GM19397 (cell line): ENCODE data around the gene TLL1.

Source experiments
- ATAC-seq: cut with Tn5 transposase; IDR thresholded peaks from one replicate; pipeline ENCODE4 v1.9.1; 2021; ENCODE audit warnings: mild to moderate bottlenecking, moderate library complexity; ENCODE audit not compliant: unreplicated experiment

TLL1 gene

GRCh38 chr4:166043801-166044200, 170.8 kb downstream of the TLL1 start:
- ATAC-seq: no peak

- no peak for ATAC-seq
Measured at GRCh38 chr4:166044871-166045270, 171.8 kb downstream of the TLL1 start.

- ATAC-seq: no peak
Measured at GRCh38 chr4:166045457-166045856, 172.4 kb downstream of the TLL1 start.

GRCh38 chr4:166049036-166049435, 176.0 kb downstream of the TLL1 start:
- no peak for ATAC-seq

GRCh38 chr4:166064721-166065120, 191.7 kb downstream of the TLL1 start:
- ATAC-seq: no peak

- ATAC-seq: no peak
Measured at GRCh38 chr4:166065324-166065723, 192.3 kb downstream of the TLL1 start.

- no peak for ATAC-seq
Measured at GRCh38 chr4:166066936-166067335, 193.9 kb downstream of the TLL1 start.

GRCh38 chr4:166067915-166068314, 194.9 kb downstream of the TLL1 start:
- ATAC-seq: no peak

- no peak for ATAC-seq
Measured at GRCh38 chr4:166073783-166074182, 200.7 kb downstream of the TLL1 start.

- no peak for ATAC-seq
Measured at GRCh38 chr4:166075599-166075998, 202.6 kb downstream of the TLL1 start.

GRCh38 chr4:166077782-166078181, 204.7 kb downstream of the TLL1 start:
- ATAC-seq: no peak

- ATAC-seq: no peak
Measured at GRCh38 chr4:166078383-166078782, 205.3 kb downstream of the TLL1 start.

GRCh38 chr4:166078955-166079354, 205.9 kb downstream of the TLL1 start:
- no peak for ATAC-seq

- ATAC-seq: no peak
Measured at GRCh38 chr4:166087569-166087968, 214.5 kb downstream of the TLL1 start.

- no peak for ATAC-seq
Measured at GRCh38 chr4:166088576-166088975, 215.5 kb downstream of the TLL1 start.

- no peak for ATAC-seq
Measured at GRCh38 chr4:166091146-166091545, 218.1 kb downstream of the TLL1 start.

GRCh38 chr4:166091912-166092510, 219.0 kb downstream of the TLL1 start:
- ATAC-seq: no peak

- ATAC-seq: no peak
Measured at GRCh38 chr4:166092797-166093290, 219.8 kb downstream of the TLL1 start.

GRCh38 chr4:166104623-166105022, 231.6 kb downstream of the TLL1 start:
- ATAC-seq: no peak

- ATAC-seq: no peak
Measured at GRCh38 chr4:166121897-166122296, 248.9 kb downstream of the TLL1 start.

GRCh38 chr4:166123546-166123945, 250.5 kb downstream of the TLL1 start:
- no peak for ATAC-seq

- no peak for ATAC-seq
Measured at GRCh38 chr4:166128403-166128802, 255.4 kb downstream of the TLL1 start.

- ATAC-seq: no peak
Measured at GRCh38 chr4:166134285-166134684, 261.2 kb downstream of the TLL1 start.
